Panc1 (cell line): ENCODE results near the gene GPD2. TPM values are rescaled to one million over a fixed set of nuclear protein-coding genes. Genes with fewer than 3 reads are reported as not detected.
"Not testable (repeated sequence)": the region's sequence is repeated elsewhere in the genome, so short reads cannot be mapped to it uniquely, and the experiment has no call there.

Source experiments
- ATAC-seq: fragments of 200-7000 bp; cut with Tn5 transposase; 2 replicates; pipeline ENCODE4 v1.9.1; 2020; ENCODE audit warnings: mild to moderate bottlenecking, moderate library complexity
- BruUV-seq: library from RNA; stranded (reverse); fragments of 400-500 nt; replicated peaks from 2 replicates; lab custom pipeline; 2021; lab: Mats Ljungman, UMichigan
- CTCF ChIA-PET: fragments of 300-600 bp; sonication (Branson Sonifier 250); formaldehyde crosslinking; loops from one replicate; lab custom pipeline; 2022; ENCODE audit warnings: antibody characterized with exemption; lab: Charles Lee
- POLR2A ChIA-PET: fragments of 300-600 bp; sonication (Branson Sonifier 250); formaldehyde crosslinking; loops from one replicate; lab custom pipeline; 2022; ENCODE audit warnings: antibody characterized with exemption; lab: Charles Lee
- DNase-seq: peaks from one replicate; pipeline ENCODE4 v3.0.0-alpha.2; 2010; ENCODE audit warnings: low read depth, low spot score
- H3K27ac ChIP-seq: 2 replicates; pipeline ENCODE4 v1.5.1; 2011; ENCODE audit warnings: mild to moderate bottlenecking, low read length, inconsistent platforms
- H3K27me3 ChIP-seq: fragments of 200-500 bp; sonication (Bioruptor generic); 2 replicates; pipeline ENCODE4 v1.6.0; 2014; ENCODE audit warnings: low read length, inconsistent platforms; ENCODE audit not compliant: control insufficient read depth, insufficient read depth
- H3K36me3 ChIP-seq: fragments of 200-500 bp; sonication (Bioruptor generic); 2 replicates; pipeline ENCODE4 v1.5.1; 2014; ENCODE audit warnings: inconsistent platforms, mild to moderate bottlenecking, low read length, moderate library complexity; ENCODE audit not compliant: control insufficient read depth, insufficient read depth
- H3K4me1 ChIP-seq: 2 replicates; pipeline ENCODE4 v1.5.1; 2011; ENCODE audit warnings: inconsistent platforms, mild to moderate bottlenecking, low read length, moderate library complexity; ENCODE audit not compliant: control insufficient read depth, insufficient read depth
- H3K4me3 ChIP-seq, 2 experiments: 2 replicates each; pipeline ENCODE4 v1.5.1; 2011 to 2012; ENCODE audit warnings: low read depth in 2 of 2, low read length in 2 of 2, mild to moderate bottlenecking in 2 of 2, inconsistent platforms in 1 of 2, moderate library complexity in 1 of 2
- H3K9me3 ChIP-seq: fragments of 200-500 bp; sonication (Bioruptor generic); 2 replicates; pipeline ENCODE4 v1.5.1; 2014; ENCODE audit warnings: low read depth, mild to moderate bottlenecking, inconsistent platforms, low read length, moderate library complexity; ENCODE audit not compliant: control insufficient read depth, insufficient read depth
- POLR2AphosphoS5 ChIP-seq: IDR thresholded peaks from 2 replicates; pipeline ENCODE4 v1.6.1; 2012; ENCODE audit warnings: mild to moderate bottlenecking, low read depth, low read length, moderate library complexity
- SIN3A ChIP-seq: IDR thresholded peaks from 2 replicates; pipeline ENCODE4 v1.6.1; 2012; ENCODE audit warnings: low read depth, mild to moderate bottlenecking, low read length, moderate library complexity, borderline replicate concordance; ENCODE audit not compliant: insufficient read depth
- TCF7L2 ChIP-seq: IDR thresholded peaks from 2 replicates; pipeline ENCODE4 v1.6.1; 2011; ENCODE audit warnings: mild to moderate bottlenecking, low read depth, low read length, inconsistent platforms
- in situ Hi-C: cut with HindIII; loops from 2 replicates; pipeline ENCODE4 v1.10.0; 2016; ENCODE audit warnings: low sequenced_read_pairs, low pct_unique_long_range_greater_than_20kb
- intact Hi-C: fragments of 100-400 bp; cut with micrococcal nuclease; formaldehyde crosslinking; loops from one replicate; pipeline ENCODE4 v1.10.0; 2022; ENCODE audit not compliant: unreplicated experiment
- total RNA-seq: library from RNA; stranded (reverse); gene quantifications from one replicate; pipeline ENCODE4 v1.2.1, GENCODE V29; 2021; ENCODE audit not compliant: unreplicated experiment
- TF ChIP-seq, protein P1 (sequence below): fragments of 450-650 bp; IDR thresholded peaks from 2 replicates; pipeline ENCODE4 v1.5.1; 2017; ENCODE audit warnings: mild to moderate bottlenecking
- TF ChIP-seq, protein P2 (sequence below), 2 experiments: IDR thresholded peaks; 2 replicates each; pipeline ENCODE4 v1.6.1; 2011 to 2012; ENCODE audit warnings: low read depth in 2 of 2, control low read depth in 1 of 2, low read length in 1 of 2, mild to moderate bottlenecking in 1 of 2, moderate library complexity in 1 of 2; ENCODE audit not compliant: insufficient read depth in 1 of 2

GPD2 gene
- total RNA-seq, 1 experiment from 2014 or later = 27.5 TPM

- DNase-seq (no peak), ATAC-seq (no peak)
- ChIA-PET CTCF (no interaction called here), POLR2A (no interaction called here)
- intact Hi-C loops = no loop called here
- no TSS peak for BruUV-seq
- Histone ChIP-seq H3K27ac (no peak overlapping the region), H3K4me3 (no peak overlapping the region), H3K36me3 (no peaks in the 10 kb centered on the region), H3K4me1 (no peaks in the 10 kb centered on the region), H3K27me3 (no peaks in the 10 kb centered on the region), H3K9me3 (no peaks in the 10 kb centered on the region)
- in situ Hi-C loops = no loop called here
- TF ChIP-seq, protein P1, sequence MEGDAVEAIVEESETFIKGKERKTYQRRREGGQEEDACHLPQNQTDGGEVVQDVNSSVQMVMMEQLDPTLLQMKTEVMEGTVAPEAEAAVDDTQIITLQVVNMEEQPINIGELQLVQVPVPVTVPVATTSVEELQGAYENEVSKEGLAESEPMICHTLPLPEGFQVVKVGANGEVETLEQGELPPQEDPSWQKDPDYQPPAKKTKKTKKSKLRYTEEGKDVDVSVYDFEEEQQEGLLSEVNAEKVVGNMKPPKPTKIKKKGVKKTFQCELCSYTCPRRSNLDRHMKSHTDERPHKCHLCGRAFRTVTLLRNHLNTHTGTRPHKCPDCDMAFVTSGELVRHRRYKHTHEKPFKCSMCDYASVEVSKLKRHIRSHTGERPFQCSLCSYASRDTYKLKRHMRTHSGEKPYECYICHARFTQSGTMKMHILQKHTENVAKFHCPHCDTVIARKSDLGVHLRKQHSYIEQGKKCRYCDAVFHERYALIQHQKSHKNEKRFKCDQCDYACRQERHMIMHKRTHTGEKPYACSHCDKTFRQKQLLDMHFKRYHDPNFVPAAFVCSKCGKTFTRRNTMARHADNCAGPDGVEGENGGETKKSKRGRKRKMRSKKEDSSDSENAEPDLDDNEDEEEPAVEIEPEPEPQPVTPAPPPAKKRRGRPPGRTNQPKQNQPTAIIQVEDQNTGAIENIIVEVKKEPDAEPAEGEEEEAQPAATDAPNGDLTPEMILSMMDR = no peak
- no peak for TF ChIP-seq TCF7L2
- no peak for TF ChIP-seq SIN3A
- TF ChIP-seq, protein P2, sequence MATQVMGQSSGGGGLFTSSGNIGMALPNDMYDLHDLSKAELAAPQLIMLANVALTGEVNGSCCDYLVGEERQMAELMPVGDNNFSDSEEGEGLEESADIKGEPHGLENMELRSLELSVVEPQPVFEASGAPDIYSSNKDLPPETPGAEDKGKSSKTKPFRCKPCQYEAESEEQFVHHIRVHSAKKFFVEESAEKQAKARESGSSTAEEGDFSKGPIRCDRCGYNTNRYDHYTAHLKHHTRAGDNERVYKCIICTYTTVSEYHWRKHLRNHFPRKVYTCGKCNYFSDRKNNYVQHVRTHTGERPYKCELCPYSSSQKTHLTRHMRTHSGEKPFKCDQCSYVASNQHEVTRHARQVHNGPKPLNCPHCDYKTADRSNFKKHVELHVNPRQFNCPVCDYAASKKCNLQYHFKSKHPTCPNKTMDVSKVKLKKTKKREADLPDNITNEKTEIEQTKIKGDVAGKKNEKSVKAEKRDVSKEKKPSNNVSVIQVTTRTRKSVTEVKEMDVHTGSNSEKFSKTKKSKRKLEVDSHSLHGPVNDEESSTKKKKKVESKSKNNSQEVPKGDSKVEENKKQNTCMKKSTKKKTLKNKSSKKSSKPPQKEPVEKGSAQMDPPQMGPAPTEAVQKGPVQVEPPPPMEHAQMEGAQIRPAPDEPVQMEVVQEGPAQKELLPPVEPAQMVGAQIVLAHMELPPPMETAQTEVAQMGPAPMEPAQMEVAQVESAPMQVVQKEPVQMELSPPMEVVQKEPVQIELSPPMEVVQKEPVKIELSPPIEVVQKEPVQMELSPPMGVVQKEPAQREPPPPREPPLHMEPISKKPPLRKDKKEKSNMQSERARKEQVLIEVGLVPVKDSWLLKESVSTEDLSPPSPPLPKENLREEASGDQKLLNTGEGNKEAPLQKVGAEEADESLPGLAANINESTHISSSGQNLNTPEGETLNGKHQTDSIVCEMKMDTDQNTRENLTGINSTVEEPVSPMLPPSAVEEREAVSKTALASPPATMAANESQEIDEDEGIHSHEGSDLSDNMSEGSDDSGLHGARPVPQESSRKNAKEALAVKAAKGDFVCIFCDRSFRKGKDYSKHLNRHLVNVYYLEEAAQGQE (IDR thresholded peaks at IDR 0.05; ENCODE audit: insufficient read depth in 1 of 2, low read depth in 2 of 2, low read length in 1 of 2) = no peak
- no peak for TF ChIP-seq POLR2AphosphoS5
These were observed 56.8 kb downstream of the GPD2 start for GRCh38 chr2:156492979-156493378.

- POLR2A ChIA-PET, intact Hi-C loops: not testable (repeated sequence)
These were observed 59.8 kb downstream of the GPD2 start for GRCh38 chr2:156495998-156496397.

DNA sequence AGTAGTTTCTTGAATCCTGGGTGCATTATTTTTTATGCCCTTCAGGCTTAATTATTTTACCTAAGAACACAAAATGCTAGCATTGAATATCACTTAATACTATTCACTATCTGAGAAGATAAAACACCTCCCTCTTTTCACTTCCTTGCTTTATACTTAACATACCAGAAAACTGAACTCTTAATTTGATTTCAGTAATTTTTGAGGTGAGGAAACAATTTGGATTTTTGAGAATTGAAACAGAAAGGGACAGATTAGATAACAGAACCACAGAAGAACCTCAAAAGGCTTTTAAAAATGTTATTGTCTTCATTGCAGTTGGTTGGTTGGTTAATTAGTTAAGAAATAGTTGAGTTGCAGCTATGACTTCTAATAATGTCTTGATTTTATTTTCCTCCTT, 69.5 kb downstream of the GPD2 start:
- Histone ChIP-seq H3K4me1 (no peaks in the 10 kb centered on the region), H3K4me3 (no peak overlapping the region), H3K36me3 (no peaks in the 10 kb centered on the region), H3K27me3 (no peaks in the 10 kb centered on the region), H3K27ac (no peak overlapping the region), H3K9me3 (no peaks in the 10 kb centered on the region)
- no peak for ATAC-seq
- CTCF ChIA-PET = no interaction called here
- in situ Hi-C loops (no loop called here), intact Hi-C loops (no loop called here)
- no TSS peak for BruUV-seq
- TF ChIP-seq TCF7L2 (no peak), POLR2AphosphoS5 (no peak), SIN3A (no peak)
- TF ChIP-seq, protein P1 = no peak
- TF ChIP-seq, protein P2 (IDR thresholded peaks at IDR 0.05; ENCODE audit: insufficient read depth in 1 of 2, low read depth in 2 of 2, low read length in 1 of 2) = no peak
- no peak for DNase-seq
- POLR2A ChIA-PET = no interaction called here

More at GRCh38 chr2:156495998-156496397, 59.8 kb downstream of the GPD2 start:
- in situ Hi-C loops, H3K9me3 ChIP-seq, H3K4me3 ChIP-seq, H3K36me3 ChIP-seq, DNase-seq, BruUV-seq, H3K27ac ChIP-seq, ATAC-seq, CTCF ChIA-PET, H3K27me3 ChIP-seq, H3K4me1 ChIP-seq: not testable (repeated sequence)
